Measurements from ENCODE around the gene DACT2. TPM values are rescaled to one million over a fixed set of nuclear protein-coding genes. Genes with fewer than 3 reads are reported as not detected.
"Not testable (repeated sequence)": the region's sequence is repeated elsewhere in the genome, so short reads cannot be mapped to it uniquely, and the experiment has no call there.

The DACT2 gene
- polyA plus RNA-seq, 3 donors: 25.0 to 29.2 (median 28.7) TPM

- DNase-seq: no peak
These were observed 12.4 kb downstream of the DACT2 start for GRCh38 chr6:168307015-168307694.

GRCh38 chr6:168305863-168306262 lies 13.7 kb downstream of the DACT2 start:
- DNase-seq: no peak

- DNase-seq: no peak
These were observed 14.4 kb downstream of the DACT2 start for GRCh38 chr6:168305096-168305749.

- DNase-seq: no peak
These were observed 14.9 kb downstream of the DACT2 start for GRCh38 chr6:168304752-168305015.

GRCh38 chr6:168303982-168304751 lies 15.4 kb downstream of the DACT2 start:
- no peak for DNase-seq

GRCh38 chr6:168302534-168302933 lies 17.0 kb downstream of the DACT2 start:
- no peak for DNase-seq

- no peak for DNase-seq
These were observed 17.8 kb downstream of the DACT2 start for GRCh38 chr6:168301648-168302398.

- no peak for DNase-seq
These were observed 18.5 kb downstream of the DACT2 start for GRCh38 chr6:168300975-168301647.

GRCh38 chr6:168299541-168300511 lies 19.8 kb downstream of the DACT2 start:
- no peak for DNase-seq

- no peak for DNase-seq
These were observed 21.9 kb downstream of the DACT2 start for GRCh38 chr6:168297643-168298042.

- DNase-seq: no peak
These were observed 24.7 kb downstream of the DACT2 start for GRCh38 chr6:168294901-168295300.

- DNase-seq: no peak
These were observed 25.7 kb downstream of the DACT2 start for GRCh38 chr6:168293636-168294530.

- DNase-seq: peak; percentile 70
These were observed 26.8 kb downstream of the DACT2 start for GRCh38 chr6:168292826-168293225.

GRCh38 chr6:168291450-168291849 lies 28.1 kb downstream of the DACT2 start:
- DNase-seq: no peak

- no peak for DNase-seq
These were observed 29.5 kb downstream of the DACT2 start for GRCh38 chr6:168290095-168290494.

- DNase-seq: no peak
These were observed 30.0 kb downstream of the DACT2 start for GRCh38 chr6:168289571-168289962.

- DNase-seq: no peak
These were observed 30.6 kb downstream of the DACT2 start for GRCh38 chr6:168288781-168289570.

- DNase-seq: not testable (repeated sequence)
These were observed 32.1 kb downstream of the DACT2 start for GRCh38 chr6:168287460-168287859.
